HG03103 (cell line): Measurements from ENCODE around the gene VPS11.
A peak's percentile ranks its signal among the peaks of the same experiment; 100 is the strongest.
"Not testable (repeated sequence)": the region's sequence is repeated elsewhere in the genome, so short reads cannot be mapped to it uniquely, and the experiment has no call there.

Source experiments
- ATAC-seq: cut with Tn5 transposase; IDR thresholded peaks from one replicate; pipeline ENCODE4 v1.9.1; 2021; ENCODE audit warnings: low read depth; ENCODE audit not compliant: unreplicated experiment

The VPS11 gene

GRCh38 chr11:119067371-119068222, at the start of gene VPS11:
TSS of gene VPS11 (plus strand) at chr11:119067818. CDS start at chr11:119067824, 6 bp downstream.
- ATAC-seq, result peak; percentile 89

GRCh38 chr11:119018074-119018938, 49.3 kb upstream of the VPS11 start, which contains the start of the genes RPS25 and TRAPPC4:
TSS of gene RPS25 (minus strand) at chr11:119018343. CDS start at chr11:119018284, 59 bp downstream.
TSS of gene TRAPPC4 (plus strand) at chr11:119018766. CDS start at chr11:119018796, 30 bp downstream.
- ATAC-seq, result peak; percentile 79

- ATAC-seq, result no peak
Observed at GRCh38 chr11:119019996-119020395, 47.6 kb upstream of the VPS11 start.

- ATAC-seq, result no peak
Observed at GRCh38 chr11:119021631-119022030, 46.0 kb upstream of the VPS11 start.

- ATAC-seq, result no peak
Observed at GRCh38 chr11:119023741-119024140, 43.9 kb upstream of the VPS11 start.

- ATAC-seq, result no peak
Observed at GRCh38 chr11:119024430-119025098, 43.1 kb upstream of the VPS11 start.

GRCh38 chr11:119025099-119025473, 42.5 kb upstream of the VPS11 start:
- ATAC-seq, result no peak

- no peak for ATAC-seq
Observed at GRCh38 chr11:119025541-119025940, 42.1 kb upstream of the VPS11 start.

- ATAC-seq, result no peak
Observed at GRCh38 chr11:119025978-119026766, 41.4 kb upstream of the VPS11 start.

GRCh38 chr11:119026970-119027369, 40.6 kb upstream of the VPS11 start:
- ATAC-seq, result no peak

- ATAC-seq, result no peak
Observed at GRCh38 chr11:119027561-119028345, 39.9 kb upstream of the VPS11 start.

- no peak for ATAC-seq
Observed at GRCh38 chr11:119028346-119029068, 39.1 kb upstream of the VPS11 start.

GRCh38 chr11:119029069-119029339, 38.6 kb upstream of the VPS11 start:
- ATAC-seq, result no peak

- no peak for ATAC-seq
Observed at GRCh38 chr11:119029340-119030028, 38.1 kb upstream of the VPS11 start.

GRCh38 chr11:119030029-119030328, 37.6 kb upstream of the VPS11 start:
- ATAC-seq, result no peak

GRCh38 chr11:119030329-119031047, 37.1 kb upstream of the VPS11 start, which contains the start of gene SLC37A4:
TSS of gene SLC37A4 (minus strand) at chr11:119030877.
- peak; percentile 74 for ATAC-seq

- no peak for ATAC-seq
Observed at GRCh38 chr11:119031912-119032280, 35.7 kb upstream of the VPS11 start.

- ATAC-seq, result not testable (repeated sequence)
Observed at GRCh38 chr11:119033421-119033820, 34.2 kb upstream of the VPS11 start.
